Measurements from ENCODE around the gene ALPK3. TPM values are rescaled to one million over a fixed set of nuclear protein-coding genes. Genes with fewer than 3 reads are reported as not detected.

The ALPK3 gene
- total RNA-seq, 1 experiment from 2014 or later: 2.0 TPM

- ChIA-PET RAD21 (ENCODE audit: low non-redundant PET in 1 of 2, low total read pairs in 2 of 2, uncharacterized antibody in 2 of 2, unreplicated experiment in 2 of 2) (no interaction called here), CTCF (interaction anchor here (0.5 kb wide), 1 partner anchor 275 kb away, joined by 4 read pairs; no protein-coding TSS in a partner anchor), POLR2A (no interaction called here)
- Histone ChIP-seq H3K4me1 (ENCODE audit: control insufficient read depth in 1 of 2, insufficient read depth in 2 of 2, low read length in 2 of 2) (peaks cover 29 to 33% of the 10 kb centered on the region in 2 experiments), H3K9me3 (ENCODE audit: control insufficient read depth in 1 of 2, insufficient read depth in 1 of 2, low read depth in 1 of 2, low read length in 2 of 2) (no peaks in the 10 kb centered on the region), H3K27ac (ENCODE audit: low read depth, low read length) (no peak overlapping the region), H3K79me2 (ENCODE audit: insufficient read depth, low read length) (no peaks in the 10 kb centered on the region), H3K36me3 (ENCODE audit: control insufficient read depth in 1 of 2, insufficient read depth in 2 of 2, low read length in 2 of 2) (no peaks in the 10 kb centered on the region), H4K20me1 (ENCODE audit: insufficient read depth) (no peaks in the 10 kb centered on the region), H3K9me2 (ENCODE audit: insufficient read depth) (no peaks in the 10 kb centered on the region), H3K4me3 (replicated peaks in 1 of 2; ENCODE audit: low read depth in 1 of 2, low read length in 2 of 2) (no peak overlapping the region), H3K9ac (ENCODE audit: low read length) (no peak overlapping the region), H3K27me3 (ENCODE audit: insufficient read depth, low read length) (no peaks in the 10 kb centered on the region), H2AFZ (ENCODE audit: low read depth, low read length, poor library complexity, severe bottlenecking) (no peak overlapping the region), H3K4me2 (ENCODE audit: low read length) (no peak overlapping the region)
- no peak for DNase-seq (ENCODE audit: low read depth, low spot score)
- no peak for ATAC-seq
- no TSS peak for BruUV-seq (replicated peaks)
- TF ChIP-seq EZH2phosphoT487 (IDR thresholded peaks at IDR 0.05; ENCODE audit: borderline replicate concordance) (no peak), MAX (IDR thresholded peaks at IDR 0.05) (no peak)
- intact Hi-C loops (cut with micrococcal nuclease): no loop called here
These were observed 45.2 kb downstream of the ALPK3 start for GRCh38 chr15:84862214-84862975.

GRCh38 chr15:84863565-84864443, 46.6 kb downstream of the ALPK3 start:
- Histone ChIP-seq H4K20me1 (ENCODE audit: insufficient read depth) (no peaks in the 10 kb centered on the region), H3K27me3 (ENCODE audit: insufficient read depth, low read length) (no peaks in the 10 kb centered on the region), H3K4me3 (replicated peaks in 1 of 2; ENCODE audit: low read depth in 1 of 2, low read length in 2 of 2) (no peak overlapping the region), H3K36me3 (ENCODE audit: control insufficient read depth in 1 of 2, insufficient read depth in 2 of 2, low read length in 2 of 2) (no peaks in the 10 kb centered on the region), H3K27ac (ENCODE audit: low read depth, low read length) (no peak overlapping the region), H3K9ac (ENCODE audit: low read length) (no peak overlapping the region), H3K9me3 (ENCODE audit: control insufficient read depth in 1 of 2, insufficient read depth in 1 of 2, low read depth in 1 of 2, low read length in 2 of 2) (no peaks in the 10 kb centered on the region), H3K79me2 (ENCODE audit: insufficient read depth, low read length) (no peaks in the 10 kb centered on the region), H2AFZ (ENCODE audit: low read depth, low read length, poor library complexity, severe bottlenecking) (no peak overlapping the region), H3K4me1 (ENCODE audit: control insufficient read depth in 1 of 2, insufficient read depth in 2 of 2, low read length in 2 of 2) (peaks cover 21% of the 10 kb centered on the region in 2 experiments), H3K9me2 (ENCODE audit: insufficient read depth) (no peaks in the 10 kb centered on the region), H3K4me2 (ENCODE audit: low read length) (no peak overlapping the region)
- DNase-seq (ENCODE audit: low read depth, low spot score) (no peak), ATAC-seq (no peak)
- intact Hi-C loops (cut with micrococcal nuclease): no loop called here
- CTCF ChIA-PET: no interaction called here
- TF ChIP-seq RAD21 (IDR thresholded peaks at IDR 0.05; ENCODE audit: low read depth) (peak; percentile 32; the same call in 1 of the 2 replicates), POLR2AphosphoS5 (IDR thresholded peaks at IDR 0.05; ENCODE audit: low read depth, low read length) (no peak)
- no TSS peak for BruUV-seq (replicated peaks)
- POLR2A ChIA-PET: no interaction called here
- RAD21 ChIA-PET (ENCODE audit: low non-redundant PET in 1 of 2, low total read pairs in 2 of 2, uncharacterized antibody in 2 of 2, unreplicated experiment in 2 of 2): no interaction called here
